ENCODE data around the gene GXYLT2.

DNA sequence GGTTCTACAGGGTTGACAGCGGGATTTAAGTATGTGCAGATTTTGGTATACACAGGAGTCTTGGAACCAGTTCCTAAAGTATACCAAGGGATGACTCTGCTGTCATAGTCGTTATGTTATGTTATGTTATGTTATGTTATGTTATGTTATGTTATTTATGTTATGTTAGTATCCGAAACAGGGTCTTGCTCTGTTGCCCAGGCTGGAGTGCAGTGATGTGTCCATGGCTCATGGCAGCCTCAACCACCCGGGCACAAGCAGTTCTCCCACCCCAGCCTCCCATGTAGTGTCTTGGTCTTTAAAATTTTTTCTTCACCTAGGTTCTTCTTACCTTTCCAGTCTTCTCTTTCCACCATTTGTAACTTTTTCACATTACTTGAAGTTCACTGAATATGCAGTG is 130.5 kb downstream of the GXYLT2 start:
- TF ChIP-seq, protein P1, sequence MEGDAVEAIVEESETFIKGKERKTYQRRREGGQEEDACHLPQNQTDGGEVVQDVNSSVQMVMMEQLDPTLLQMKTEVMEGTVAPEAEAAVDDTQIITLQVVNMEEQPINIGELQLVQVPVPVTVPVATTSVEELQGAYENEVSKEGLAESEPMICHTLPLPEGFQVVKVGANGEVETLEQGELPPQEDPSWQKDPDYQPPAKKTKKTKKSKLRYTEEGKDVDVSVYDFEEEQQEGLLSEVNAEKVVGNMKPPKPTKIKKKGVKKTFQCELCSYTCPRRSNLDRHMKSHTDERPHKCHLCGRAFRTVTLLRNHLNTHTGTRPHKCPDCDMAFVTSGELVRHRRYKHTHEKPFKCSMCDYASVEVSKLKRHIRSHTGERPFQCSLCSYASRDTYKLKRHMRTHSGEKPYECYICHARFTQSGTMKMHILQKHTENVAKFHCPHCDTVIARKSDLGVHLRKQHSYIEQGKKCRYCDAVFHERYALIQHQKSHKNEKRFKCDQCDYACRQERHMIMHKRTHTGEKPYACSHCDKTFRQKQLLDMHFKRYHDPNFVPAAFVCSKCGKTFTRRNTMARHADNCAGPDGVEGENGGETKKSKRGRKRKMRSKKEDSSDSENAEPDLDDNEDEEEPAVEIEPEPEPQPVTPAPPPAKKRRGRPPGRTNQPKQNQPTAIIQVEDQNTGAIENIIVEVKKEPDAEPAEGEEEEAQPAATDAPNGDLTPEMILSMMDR (IDR thresholded peaks at IDR 0.05): no peak
- no peak for TF ChIP-seq POLR2A (IDR thresholded peaks at IDR 0.05)
